Keratinocyte (primary cell): ENCODE measurements around the gene MGAT1. TPM values are rescaled to one million over a fixed set of nuclear protein-coding genes. Genes with fewer than 3 reads are reported as not detected.

Source experiments
- DNase-seq: peaks from one replicate; pipeline ENCODE4 v3.0.0-alpha.2; 2011; ENCODE audit warnings: low read depth, missing footprints, low spot score
- FAIRE-seq: peaks from 2 replicates; lab custom pipeline; 2011; peaks lifted over from hg19 to GRCh38; lab: Jason Lieb, UNC
- H2AFZ ChIP-seq: 2 replicates; pipeline ENCODE4 v1.6.0; 2012; ENCODE audit warnings: low read length, control low read depth, inconsistent platforms; ENCODE audit not compliant: control insufficient read depth
- H3K27ac ChIP-seq: 2 replicates; pipeline ENCODE4 v1.5.1; 2011; ENCODE audit warnings: low read length; ENCODE audit not compliant: control insufficient read depth, insufficient read depth
- H3K27me3 ChIP-seq: 3 replicates; pipeline ENCODE4 v1.6.0; 2011; ENCODE audit warnings: low read length; ENCODE audit not compliant: control insufficient read depth, insufficient read depth; ENCODE audit errors: extremely low read depth
- H3K36me3 ChIP-seq, 2 experiments: 2 replicates in 1 of 2; 3 replicates in 1 of 2; pipeline ENCODE4 v1.5.1; 2011; ENCODE audit warnings: low read length in 2 of 2, mild to moderate bottlenecking in 1 of 2; ENCODE audit not compliant: control insufficient read depth in 2 of 2, insufficient read depth in 2 of 2; ENCODE audit errors: extremely low read depth in 1 of 2
- H3K4me1 ChIP-seq: 3 replicates; pipeline ENCODE4 v1.5.1; 2011; ENCODE audit warnings: low read length; ENCODE audit not compliant: control insufficient read depth, insufficient read depth; ENCODE audit errors: extremely low read depth
- H3K4me2 ChIP-seq: 3 replicates; pipeline ENCODE4 v1.6.0; 2011; ENCODE audit warnings: low read depth, low read length; ENCODE audit not compliant: control insufficient read depth, insufficient read depth; ENCODE audit errors: extremely low read depth
- H3K4me3 ChIP-seq, 3 experiments: fragments of 200-600 bp in 1 of 3; sonication (generic) in 1 of 3; 2 replicates in 2 of 3; 3 replicates in 1 of 3; pipeline ENCODE4 v1.5.1; 2011 to 2016; ENCODE audit warnings: low read length in 3 of 3, mild to moderate bottlenecking in 3 of 3, control low read depth in 2 of 3, inconsistent platforms in 1 of 3, low read depth in 1 of 3, mixed read lengths in 1 of 3, mixed run types in 1 of 3, moderate library complexity in 1 of 3; ENCODE audit not compliant: control insufficient read depth in 2 of 3, insufficient read depth in 2 of 3; ENCODE audit errors: extremely low read depth in 1 of 3
- H3K79me2 ChIP-seq: 2 replicates; pipeline ENCODE4 v1.6.0; 2012; ENCODE audit warnings: low read length; ENCODE audit not compliant: control insufficient read depth, insufficient read depth
- H3K9ac ChIP-seq: 3 replicates; pipeline ENCODE4 v1.6.0; 2011; ENCODE audit warnings: low read length; ENCODE audit not compliant: control insufficient read depth, insufficient read depth; ENCODE audit errors: extremely low read depth
- H3K9me1 ChIP-seq: 3 replicates; pipeline ENCODE4 v1.6.0; 2011; ENCODE audit warnings: low read length; ENCODE audit not compliant: control insufficient read depth, insufficient read depth; ENCODE audit errors: extremely low read depth
- H3K9me3 ChIP-seq: 2 replicates; pipeline ENCODE4 v1.5.1; 2012; ENCODE audit warnings: low read depth, low read length; ENCODE audit not compliant: control insufficient read depth
- H4K20me1 ChIP-seq: 3 replicates; pipeline ENCODE4 v1.6.0; 2011; ENCODE audit warnings: low read length; ENCODE audit not compliant: control insufficient read depth, insufficient read depth; ENCODE audit errors: extremely low read depth
- CTCF ChIP-seq, 3 experiments: IDR thresholded peaks in 1 of 3; conservative IDR thresholded peaks in 1 of 3; optimal IDR thresholded peaks in 1 of 3; 2 replicates in 2 of 3; 3 replicates in 1 of 3; pipeline versions ENCODE3 to v1.5.1; 2011; ENCODE audit warnings: low read length in 3 of 3, mild to moderate bottlenecking in 3 of 3, moderate library complexity in 2 of 3, control low read depth in 1 of 3, inconsistent platforms in 1 of 3; ENCODE audit not compliant: insufficient read depth in 2 of 3; ENCODE audit errors: extremely low read depth in 1 of 3
- EZH2 ChIP-seq: IDR thresholded peaks from one replicate; pipeline ENCODE4 v1.6.1; 2012; ENCODE audit warnings: inconsistent platforms, mild to moderate bottlenecking, low read length, moderate library complexity
- dilution Hi-C: fragments of 300-500 bp; cut with MboI; formaldehyde crosslinking; loops from one replicate; pipeline ENCODE4 v1.7.0; 2020; ENCODE audit warnings: low sequenced_read_pairs; ENCODE audit not compliant: extremely low pct_ligation_motif_present
- polyA plus RNA-seq, 5 experiments: library from polyadenylated mRNA; depleted of rRNA in 3 of 5; stranded (reverse) in 3 of 5; stranded (forward) in 1 of 5; unstranded in 1 of 5; fragments of >200 nt; gene quantifications; 1 replicate in 1 of 5; 2 replicates in 3 of 5; 3 replicates in 1 of 5; pipeline versions ENCODE4 v1.2.1 to v1.2.3, GENCODE V29; 2011 to 2012; ENCODE audit warnings: missing spikeins in 2 of 5, low read depth in 1 of 5, low replicate concordance in 1 of 5

MGAT1 gene
- polyA plus RNA-seq, 1 donor (not counting 4 experiments of a cell fraction or from before 2014, with no cell fraction given) = 80.3 TPM

DNA sequence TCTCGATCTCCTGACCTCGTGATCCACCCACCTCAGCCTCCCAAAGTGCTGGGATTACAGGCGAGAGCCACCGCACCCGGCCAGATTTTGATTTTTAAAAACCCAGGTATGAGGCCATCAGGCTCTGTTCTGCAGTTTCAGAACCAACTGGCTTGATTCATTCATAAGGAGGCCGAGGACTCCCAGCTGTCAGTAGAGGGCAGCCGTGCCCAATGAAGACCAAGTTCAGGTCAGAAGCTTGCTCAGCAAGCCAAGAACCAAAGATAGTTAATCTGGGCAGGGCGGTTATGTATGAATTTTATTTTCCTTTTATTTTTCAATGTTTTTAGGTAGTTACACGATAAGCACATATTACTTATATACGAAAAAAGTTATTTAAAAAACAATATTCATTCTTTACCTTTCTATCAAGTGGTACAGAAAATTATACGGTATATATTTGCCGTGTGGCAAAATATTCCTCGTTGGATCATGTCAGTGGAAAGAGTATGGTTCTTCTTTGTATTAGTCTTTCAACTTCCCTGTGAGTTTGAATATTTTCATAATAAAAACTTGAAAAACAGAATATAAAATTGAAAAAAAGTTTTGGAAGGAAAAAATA, 18.0 kb downstream of the MGAT1 start:
- no peak overlapping the region for H3K4me2 ChIP-seq

DNA sequence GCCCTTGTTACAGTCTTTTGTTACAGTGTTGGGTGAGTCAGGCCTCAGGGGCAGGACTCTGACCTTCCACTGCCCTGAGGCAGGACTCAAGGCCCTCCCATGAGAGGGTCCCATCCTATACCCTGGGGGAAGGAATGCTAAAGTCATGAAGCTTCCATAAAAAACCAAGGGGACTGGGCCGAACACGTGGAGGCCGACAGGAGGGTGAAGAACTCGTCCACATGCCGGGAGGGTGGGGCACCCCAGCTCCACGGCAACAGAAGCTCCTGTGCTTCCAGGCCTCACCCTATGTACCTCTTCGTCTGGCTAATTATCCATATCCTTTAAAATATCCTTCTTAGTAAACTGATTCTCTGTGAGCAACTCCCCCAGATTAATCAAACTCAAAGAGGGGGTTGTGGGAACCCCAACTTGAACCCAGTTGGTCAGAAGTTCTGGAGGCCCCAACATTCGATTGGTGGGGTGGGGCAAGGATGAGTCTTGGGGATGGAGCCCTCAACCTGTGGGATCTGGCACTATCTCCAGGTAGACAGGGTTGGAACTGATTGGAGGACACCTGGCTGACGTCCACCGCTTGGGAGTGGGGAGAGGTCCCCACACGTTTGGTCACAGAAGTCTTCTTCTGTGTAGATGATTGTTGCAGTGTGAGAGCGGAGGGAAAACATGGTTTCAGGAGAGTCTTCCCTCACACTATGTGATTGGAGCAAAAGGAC, 19.1 kb downstream of the MGAT1 start:
- no peak overlapping the region for H3K27ac ChIP-seq
- no peak overlapping the region for H3K9ac ChIP-seq
- H3K36me3 ChIP-seq = peaks cover 0 to 4% of the 10 kb centered on the region in 2 experiments
- peaks cover 19% of the 10 kb centered on the region for H3K4me1 ChIP-seq
- no peak for FAIRE-seq
- H3K4me2 ChIP-seq = no peak overlapping the region
- no peak overlapping the region for H2AFZ ChIP-seq
- TF ChIP-seq EZH2 (no peak), CTCF (optimal IDR thresholded peaks at IDR 0.05 in 1 of 3, IDR thresholded peaks at IDR 0.05 in 1 of 3, conservative IDR thresholded peaks at IDR 0.05 in 1 of 3; ENCODE audit: extremely low read depth in 1 of 3, insufficient read depth in 2 of 3, low read length in 3 of 3) (no peak)
- no peaks in the 10 kb centered on the region for H3K9me3 ChIP-seq
- H4K20me1 ChIP-seq = peaks cover 4% of the 10 kb centered on the region
- no peaks in the 10 kb centered on the region for H3K9me1 ChIP-seq
- H3K79me2 ChIP-seq = no peaks in the 10 kb centered on the region
- H3K4me3 ChIP-seq = no peak overlapping the region
- H3K27me3 ChIP-seq = no peaks in the 10 kb centered on the region
- DNase-seq = no peak
- dilution Hi-C loops = loop anchor here (5.0 kb wide), 1 partner anchor 84 kb away; no protein-coding TSS in a partner anchor

More for the DNA sequence above, 18.0 kb downstream of the MGAT1 start:
- H3K27me3 ChIP-seq = no peaks in the 10 kb centered on the region
- no peaks in the 10 kb centered on the region for H3K79me2 ChIP-seq
- peaks cover 19% of the 10 kb centered on the region for H3K4me1 ChIP-seq
- H3K9ac ChIP-seq = no peak overlapping the region
- H3K4me3 ChIP-seq = no peak overlapping the region
- no peak overlapping the region for H2AFZ ChIP-seq
- H4K20me1 ChIP-seq = peaks cover 4% of the 10 kb centered on the region
- dilution Hi-C loops = loop anchor here (5.0 kb wide), 1 partner anchor 83 kb away; no protein-coding TSS in a partner anchor
- TF ChIP-seq EZH2 (no peak), CTCF (optimal IDR thresholded peaks at IDR 0.05 in 1 of 3, IDR thresholded peaks at IDR 0.05 in 1 of 3, conservative IDR thresholded peaks at IDR 0.05 in 1 of 3; ENCODE audit: extremely low read depth in 1 of 3, insufficient read depth in 2 of 3, low read length in 3 of 3) (peak; percentile 68 to 85 (median 72))
- no peak overlapping the region for H3K27ac ChIP-seq
- peaks cover 0 to 4% of the 10 kb centered on the region in 2 experiments for H3K36me3 ChIP-seq
- DNase-seq (no peak), FAIRE-seq (peak; percentile 69)
- no peaks in the 10 kb centered on the region for H3K9me3 ChIP-seq
- no peaks in the 10 kb centered on the region for H3K9me1 ChIP-seq
